Stimulated activated CD4-positive, alpha-beta T cell treated with anti-CD3 and anti-CD28 coated beads, Interleukin-1b, Interleukin-23, amount 100 ng/mL, for 4 hours (primary cell): Measurements from ENCODE around the gene KRTAP10-12.

ENCODE experiments used
- DNase-seq, 2 donors: peaks; one replicate each; pipeline ENCODE4 v3.0.0-alpha.2; 2020; ENCODE audit warnings: low read depth in 2 of 2

KRTAP10-12 gene

DNA sequence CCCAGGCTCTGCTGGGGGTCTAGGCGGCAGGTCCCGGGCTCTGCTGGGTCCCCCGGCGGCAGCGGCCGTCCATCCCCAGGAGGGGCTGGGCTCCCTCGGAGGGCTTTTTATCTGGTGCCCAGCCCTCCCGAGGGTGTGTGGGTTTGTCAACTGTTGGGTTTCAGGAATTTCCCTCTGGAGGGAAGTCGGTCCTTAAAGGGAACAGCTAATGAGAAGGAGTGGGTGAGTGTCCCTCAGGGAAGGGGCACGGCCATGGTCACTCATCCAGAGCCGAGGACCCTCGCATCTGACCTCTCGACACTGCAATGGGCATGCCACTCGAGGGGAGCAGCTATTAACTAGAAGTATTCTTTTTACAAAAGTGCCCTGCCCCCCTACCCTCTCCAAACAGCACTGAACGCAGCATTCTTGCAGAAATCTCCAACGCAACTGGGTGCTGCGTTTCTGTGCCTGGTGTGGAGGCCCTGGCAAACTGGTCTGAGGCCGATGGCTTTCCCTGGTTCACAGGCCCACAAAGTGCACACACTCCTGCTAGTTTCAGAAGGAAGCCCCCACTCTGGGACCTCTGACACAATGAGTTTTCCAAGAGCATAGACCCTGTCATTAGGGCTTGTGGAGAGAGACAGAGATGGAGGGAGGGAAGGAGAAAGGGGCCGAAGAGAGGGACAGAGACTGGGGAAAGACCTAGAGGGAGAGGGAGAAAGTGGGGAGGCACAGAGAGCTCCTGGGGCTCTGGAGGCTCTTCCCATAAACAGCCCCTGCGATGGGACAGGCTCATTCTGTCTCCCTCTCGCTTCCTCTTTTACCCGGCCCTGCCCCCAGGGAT, 15.4 kb downstream of the KRTAP10-12 start:
- no peak for DNase-seq

DNA sequence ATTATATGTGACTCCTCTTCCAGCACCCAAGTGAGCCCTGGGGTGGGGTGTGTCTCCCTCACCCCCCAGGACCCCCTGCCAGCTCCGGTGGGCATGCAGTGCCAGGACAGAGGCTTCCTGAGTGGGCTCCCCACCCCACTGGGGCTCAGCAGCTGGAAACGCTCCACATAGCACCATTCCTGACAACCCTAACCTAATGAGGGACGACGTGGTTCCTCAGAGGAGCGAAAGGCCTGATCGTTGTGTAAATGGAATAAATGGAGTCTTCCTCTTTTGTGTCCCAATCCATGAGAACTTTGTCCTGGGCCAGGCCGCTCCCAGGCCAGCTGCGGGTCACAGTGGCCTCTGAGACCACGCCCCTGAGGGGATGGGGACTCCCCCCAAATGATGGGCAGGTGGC, 16.2 kb downstream of the KRTAP10-12 start:
- no peak for DNase-seq

DNA sequence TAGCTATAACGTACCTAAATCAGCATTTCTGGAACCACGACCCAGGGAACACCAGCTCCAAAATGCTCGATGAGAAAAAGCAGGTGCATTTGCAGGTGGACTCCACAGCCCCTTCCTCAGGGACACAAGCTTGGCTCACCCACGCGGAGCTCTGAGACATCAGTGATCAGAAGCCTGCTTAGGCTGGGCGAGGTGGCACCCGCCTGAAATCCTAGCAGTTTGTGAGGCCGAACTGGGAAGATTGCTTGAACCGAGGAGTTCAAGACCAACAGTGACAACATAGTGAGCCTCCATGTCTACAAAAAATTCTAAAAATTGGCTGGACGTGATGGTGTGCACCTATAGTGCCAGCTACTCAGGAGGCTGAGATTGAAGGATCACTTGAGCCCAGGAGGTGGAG, 16.9 kb downstream of the KRTAP10-12 start:
- DNase-seq, result no peak

DNA sequence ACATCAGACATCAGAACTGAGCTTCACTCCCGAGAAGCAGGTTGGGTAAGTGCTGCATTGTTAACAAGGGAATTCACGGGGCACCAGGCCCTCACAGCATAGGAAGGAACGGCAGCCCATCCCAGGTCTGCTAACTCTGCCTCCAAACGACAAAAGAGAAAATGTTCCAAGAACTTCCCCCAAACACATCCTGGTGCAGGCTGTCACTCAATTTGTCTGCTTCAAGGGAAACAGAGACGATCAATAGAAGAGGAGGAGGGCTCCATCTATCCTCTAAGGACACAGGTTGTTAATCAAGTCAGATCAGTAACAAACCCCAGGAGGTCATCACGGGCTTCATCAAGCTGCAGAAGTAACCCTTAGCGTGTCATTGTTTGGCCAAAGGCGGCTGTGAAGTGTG, 17.9 kb downstream of the KRTAP10-12 start:
- no peak for DNase-seq

DNA sequence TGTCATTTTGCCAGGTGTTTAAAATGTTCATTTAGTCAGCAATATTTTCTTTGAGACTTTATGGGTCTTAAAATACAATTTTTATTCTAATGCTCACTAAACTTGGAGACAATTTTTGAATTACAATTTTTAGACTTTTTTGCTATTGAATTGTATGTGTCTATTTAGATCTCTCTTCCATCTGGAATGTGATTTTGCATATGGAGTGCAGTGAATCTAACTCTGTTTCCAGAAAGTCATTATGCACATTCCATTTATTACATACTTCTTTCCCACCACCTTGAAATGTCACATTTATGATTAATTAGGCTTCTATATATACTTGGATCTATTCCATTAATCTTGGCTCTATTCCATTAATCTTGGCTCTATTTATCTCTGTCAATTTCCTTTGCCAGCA, 20.0 kb downstream of the KRTAP10-12 start:
- DNase-seq, result no peak

DNA sequence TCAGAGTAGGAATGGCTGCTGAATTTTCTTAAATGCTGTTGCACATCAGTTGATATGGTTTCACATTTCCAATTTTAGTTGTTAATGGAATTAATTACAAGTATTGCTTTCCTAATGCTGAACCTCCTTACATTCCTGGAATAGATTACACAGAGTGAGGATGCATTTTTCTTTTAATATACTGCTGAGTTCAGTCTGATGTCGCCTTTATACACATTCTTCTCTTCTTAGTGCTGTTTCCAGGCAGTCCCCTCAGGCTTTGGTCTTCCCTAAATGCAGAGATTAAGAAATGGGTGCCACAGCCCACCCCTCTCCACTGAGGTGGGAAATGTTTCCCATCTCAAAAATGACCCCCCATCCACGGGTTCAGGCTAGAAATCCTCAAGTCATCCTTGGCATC, 21.1 kb downstream of the KRTAP10-12 start:
- no peak for DNase-seq

DNA sequence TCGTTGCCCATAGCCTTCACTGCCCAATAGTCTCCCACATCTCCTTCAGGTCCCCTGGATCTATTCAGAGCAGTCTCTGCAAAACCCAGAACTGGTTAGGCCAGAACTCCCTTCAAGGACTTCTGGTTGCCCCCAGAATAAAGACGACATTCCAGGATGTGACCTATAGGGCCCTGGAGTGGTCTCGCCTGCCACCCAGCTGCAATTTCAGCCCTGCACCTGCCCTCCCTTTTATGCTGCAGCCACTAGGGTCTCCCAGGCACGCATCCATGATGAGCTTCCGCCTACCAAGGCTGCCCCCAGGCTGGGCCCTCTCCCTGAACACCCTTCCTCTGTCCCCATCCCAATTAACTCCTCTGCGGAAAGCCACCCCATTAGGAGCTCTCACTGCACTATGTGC, 21.6 kb downstream of the KRTAP10-12 start:
- no peak for DNase-seq

DNA sequence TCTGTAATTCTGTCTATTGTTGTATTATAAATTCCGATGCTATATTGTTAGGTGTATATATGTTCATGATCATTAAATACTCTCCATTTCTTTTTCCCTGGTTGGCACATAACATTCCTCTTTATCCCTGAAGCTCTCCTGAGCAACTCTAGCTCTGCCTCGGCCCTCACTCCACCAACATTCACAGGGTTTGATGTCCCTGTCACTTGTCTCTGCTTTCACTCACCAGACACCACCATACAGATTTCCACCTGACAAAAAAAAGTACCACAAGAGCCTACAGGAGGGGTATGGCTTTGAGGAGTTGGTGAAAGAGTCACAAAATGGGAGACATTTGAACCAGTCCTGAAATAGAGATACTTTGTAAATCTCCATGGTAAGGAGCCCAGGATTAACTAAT, 23.2 kb downstream of the KRTAP10-12 start:
- DNase-seq, result no peak

DNA sequence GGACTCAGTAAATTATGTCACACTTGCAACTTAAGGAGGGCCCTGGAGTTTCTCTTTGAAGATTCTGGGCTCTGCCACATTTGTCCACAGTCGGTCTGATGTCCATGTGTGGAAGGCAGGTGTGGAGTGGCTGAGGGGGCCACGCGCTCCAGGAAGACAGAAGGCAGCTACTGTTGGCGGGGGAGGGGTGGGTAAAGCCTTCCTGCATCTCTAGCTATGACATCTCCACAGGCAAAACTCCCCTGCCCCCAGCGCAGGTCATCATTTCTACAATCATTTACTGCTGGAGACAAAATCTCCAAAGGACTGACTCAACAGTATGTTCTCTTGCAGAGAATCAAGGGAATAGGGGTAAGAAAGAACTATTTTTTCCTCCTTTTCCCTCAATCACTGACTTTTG, 25.8 kb downstream of the KRTAP10-12 start:
- no peak for DNase-seq

DNA sequence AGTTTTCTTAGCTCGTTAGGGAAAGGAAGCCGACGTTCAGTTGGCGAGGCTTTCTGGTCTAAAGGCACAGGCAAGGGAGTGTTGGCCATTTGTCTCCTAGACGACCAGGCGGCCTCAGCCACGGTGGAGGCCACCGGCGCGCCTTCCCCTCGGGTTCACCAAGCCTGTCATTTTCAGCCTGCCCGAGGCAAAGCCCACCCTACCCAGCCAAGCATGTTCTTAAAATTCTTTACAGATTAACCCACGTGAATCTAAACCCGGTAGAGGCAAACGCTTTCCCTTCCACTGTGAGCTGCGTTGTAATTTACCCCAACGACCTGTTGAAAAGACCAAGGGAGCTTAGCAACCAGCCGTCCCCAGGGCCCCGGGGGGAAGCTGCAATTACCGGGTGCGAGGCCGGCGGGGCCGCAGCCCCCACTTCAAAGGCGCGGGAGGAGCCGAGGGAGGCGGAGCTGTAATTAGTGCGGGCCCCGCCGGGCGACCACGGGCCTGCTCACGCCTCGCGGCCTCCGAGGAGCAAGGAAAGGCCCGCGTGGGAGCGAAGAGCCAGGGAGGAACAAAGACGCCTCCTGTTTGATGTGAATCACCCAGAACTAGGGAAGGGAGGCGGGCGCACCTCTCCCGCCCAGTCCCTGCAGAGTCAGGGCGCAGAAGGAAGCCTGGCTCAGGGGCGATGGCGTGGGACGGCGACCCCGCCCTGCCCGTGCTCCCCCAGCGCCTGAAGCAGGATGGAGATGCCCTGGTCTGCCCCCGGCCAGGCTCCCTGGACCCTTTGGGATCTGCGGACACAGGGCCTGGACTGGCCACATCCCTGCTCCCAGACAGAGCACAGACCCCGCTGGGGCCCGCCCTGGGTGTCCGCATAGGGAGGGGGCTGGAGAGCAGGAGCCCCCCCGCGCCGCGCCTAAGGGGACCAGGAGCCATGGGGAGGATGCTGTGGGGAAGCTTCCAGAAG, 26.5 kb downstream of the KRTAP10-12 start:
- DNase-seq, result no peak

DNA sequence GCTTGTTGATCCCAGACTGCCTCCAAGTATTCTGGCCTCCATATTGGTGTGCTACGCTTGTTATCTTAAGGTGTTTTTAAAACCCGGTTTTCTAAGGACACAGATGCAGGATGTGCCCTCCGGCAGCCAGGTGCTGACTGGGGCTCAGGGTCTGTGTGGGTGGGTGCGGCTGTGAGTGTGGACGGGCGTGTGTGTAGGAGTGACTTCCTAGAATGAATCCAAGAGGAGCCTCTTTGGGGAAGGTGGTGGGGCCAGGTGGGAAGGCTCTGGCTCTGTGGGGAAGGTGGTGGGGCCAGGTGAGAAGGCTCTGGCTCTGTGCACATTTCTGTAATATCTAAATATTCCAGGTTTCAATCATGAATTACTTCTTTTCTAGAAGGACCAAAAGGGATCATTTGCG, 27.2 kb downstream of the KRTAP10-12 start:
- no peak for DNase-seq

DNA sequence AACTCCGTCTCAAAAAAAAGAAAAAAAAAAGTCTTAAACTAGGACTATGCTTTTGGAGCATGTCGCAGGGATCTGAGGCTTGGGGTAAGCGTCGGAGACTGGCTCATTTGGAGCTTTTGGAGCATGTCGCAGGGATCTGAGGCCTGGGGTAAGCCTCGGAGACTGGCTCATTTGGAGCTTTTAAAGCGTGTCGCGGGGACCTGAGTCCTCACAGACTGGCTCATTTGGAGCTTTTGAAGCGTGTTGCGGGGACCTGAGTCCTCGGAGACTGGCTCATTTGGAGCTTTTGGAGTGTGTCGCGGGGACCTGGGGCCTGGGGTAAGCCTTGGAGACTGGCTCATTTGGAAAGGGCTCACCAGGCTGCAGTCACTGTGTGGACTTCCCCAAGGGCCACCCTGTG, 28.0 kb downstream of the KRTAP10-12 start:
- no peak for DNase-seq

DNA sequence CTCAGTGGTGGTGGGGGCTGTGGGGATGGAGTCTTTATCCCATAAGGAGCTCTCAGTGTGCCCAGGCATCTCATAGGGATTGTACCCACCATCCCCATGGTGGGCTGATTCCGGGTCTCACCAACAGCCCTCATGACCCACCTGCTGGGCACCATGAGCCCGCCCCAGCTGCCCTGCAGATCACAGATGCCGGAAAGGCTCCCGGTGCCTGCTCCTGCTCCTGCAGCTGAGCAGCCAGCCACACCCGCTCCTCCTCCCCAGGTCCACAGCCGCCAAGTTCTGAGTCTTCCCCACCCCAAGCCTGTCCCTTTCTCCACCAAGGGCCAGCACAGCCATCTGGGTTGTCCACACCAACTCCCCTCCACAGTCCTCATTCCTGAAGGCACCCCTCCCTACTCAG, 29.9 kb downstream of the KRTAP10-12 start:
- DNase-seq, result no peak

DNA sequence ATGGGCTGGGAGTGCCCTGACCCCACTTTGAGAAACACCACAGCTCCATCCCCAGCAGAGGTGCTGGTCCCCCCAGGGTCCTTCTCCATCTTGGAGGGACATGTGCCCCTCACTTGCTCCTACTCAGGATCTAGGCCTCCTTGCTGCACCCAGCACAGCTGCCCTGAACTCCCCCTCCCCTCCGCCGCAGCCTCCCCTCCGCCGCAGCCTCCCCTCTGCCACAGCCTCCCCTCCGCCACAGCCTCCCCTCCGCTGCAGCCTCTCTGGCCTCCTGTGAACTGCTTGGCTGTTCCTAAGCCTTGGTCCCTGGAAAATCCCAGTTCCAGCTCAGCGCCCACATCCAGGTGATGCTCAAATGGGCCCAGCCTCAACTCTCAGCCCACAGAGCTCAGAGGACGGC, 30.3 kb downstream of the KRTAP10-12 start:
- DNase-seq, result no peak

DNA sequence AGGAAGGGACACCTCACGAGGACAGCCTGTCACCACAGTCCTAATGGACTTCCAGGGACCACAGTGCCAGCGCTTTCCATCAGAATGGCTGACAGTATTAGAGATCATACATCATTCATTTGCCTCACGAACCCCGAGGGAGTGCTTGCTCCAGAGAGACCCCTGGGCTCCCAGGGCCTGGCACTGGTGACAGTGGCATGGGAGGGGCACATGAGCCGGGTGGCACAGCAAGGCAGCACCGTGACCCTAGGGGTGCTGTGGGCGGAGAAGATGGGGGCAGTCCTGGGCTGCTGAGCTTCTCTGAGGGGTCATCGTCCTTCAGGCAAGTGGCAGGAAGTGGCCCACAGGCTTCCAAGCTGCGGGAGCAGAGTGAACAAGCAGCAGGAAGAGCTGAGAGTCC, 30.8 kb downstream of the KRTAP10-12 start:
- DNase-seq, result no peak

DNA sequence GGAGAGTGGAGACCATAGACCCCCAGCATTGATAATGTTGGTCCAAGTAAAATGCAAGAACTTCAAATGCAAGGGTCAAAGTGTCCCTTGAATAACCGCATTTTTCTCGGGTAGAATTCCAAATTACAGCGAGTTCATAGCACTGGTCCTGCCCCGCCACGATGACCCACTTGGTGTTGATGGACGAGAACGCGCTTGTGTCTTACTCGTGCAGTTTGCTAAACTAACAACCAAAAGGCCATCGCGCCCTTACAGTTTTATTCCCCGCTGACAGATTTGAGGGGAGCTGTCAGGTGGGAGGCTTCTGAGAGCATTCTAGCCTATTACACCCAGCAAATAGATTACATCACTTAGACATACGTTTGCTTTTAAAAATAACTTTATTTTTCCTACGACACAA, 31.7 kb downstream of the KRTAP10-12 start:
- no peak for DNase-seq

DNA sequence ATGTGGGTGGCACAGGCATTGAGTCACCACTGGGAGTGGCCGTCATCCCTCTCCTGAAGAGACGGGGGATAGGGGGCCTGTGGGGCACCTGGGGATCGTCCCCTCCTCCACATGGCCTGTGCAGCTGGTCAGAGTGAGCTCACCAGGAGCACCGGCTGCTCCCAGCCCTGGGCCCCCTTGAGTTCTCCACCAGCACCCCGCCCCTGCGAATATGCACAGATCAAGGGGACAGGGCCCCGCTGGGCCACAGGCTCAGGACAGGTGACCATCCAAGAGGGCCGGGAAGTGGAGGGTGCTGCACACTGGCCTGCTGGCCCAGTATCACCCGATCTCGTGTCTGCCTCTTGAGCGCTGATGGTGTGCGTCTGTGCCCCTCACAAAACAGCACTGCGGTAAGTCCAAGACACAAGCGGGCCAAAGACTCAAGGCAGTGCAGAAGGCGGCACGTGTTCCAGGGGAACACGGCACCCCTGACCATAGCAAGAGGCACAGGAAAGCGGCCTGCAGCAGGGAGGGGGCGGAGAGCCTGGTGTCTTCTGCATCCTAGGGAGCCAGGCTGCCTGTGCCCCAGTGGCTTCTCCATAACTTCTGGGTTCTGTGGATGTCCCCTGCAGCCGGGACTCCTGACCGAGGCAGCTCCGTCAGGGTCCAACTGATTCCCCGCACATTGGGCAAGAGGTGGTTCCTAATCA, 32.5 kb downstream of the KRTAP10-12 start:
- DNase-seq, result no peak

DNA sequence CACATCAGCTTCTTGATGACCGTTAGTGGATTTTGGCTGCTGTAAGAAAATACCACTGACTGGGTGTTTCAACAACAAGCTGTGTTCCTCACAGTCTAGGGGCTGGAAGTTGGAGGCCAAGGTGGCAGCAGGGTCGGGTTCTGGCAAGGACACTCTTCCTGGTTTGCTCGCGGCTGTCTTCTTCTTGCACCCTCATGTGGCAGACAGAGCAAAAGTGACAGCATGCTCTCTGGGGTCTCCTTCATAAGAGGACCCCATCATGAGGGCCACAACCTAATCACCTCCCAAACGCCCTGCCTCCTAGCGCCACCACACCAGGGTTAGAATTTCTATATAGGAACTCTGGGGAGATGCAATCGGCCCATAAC, 33.0 kb downstream of the KRTAP10-12 start:
- DNase-seq, result no peak

DNA sequence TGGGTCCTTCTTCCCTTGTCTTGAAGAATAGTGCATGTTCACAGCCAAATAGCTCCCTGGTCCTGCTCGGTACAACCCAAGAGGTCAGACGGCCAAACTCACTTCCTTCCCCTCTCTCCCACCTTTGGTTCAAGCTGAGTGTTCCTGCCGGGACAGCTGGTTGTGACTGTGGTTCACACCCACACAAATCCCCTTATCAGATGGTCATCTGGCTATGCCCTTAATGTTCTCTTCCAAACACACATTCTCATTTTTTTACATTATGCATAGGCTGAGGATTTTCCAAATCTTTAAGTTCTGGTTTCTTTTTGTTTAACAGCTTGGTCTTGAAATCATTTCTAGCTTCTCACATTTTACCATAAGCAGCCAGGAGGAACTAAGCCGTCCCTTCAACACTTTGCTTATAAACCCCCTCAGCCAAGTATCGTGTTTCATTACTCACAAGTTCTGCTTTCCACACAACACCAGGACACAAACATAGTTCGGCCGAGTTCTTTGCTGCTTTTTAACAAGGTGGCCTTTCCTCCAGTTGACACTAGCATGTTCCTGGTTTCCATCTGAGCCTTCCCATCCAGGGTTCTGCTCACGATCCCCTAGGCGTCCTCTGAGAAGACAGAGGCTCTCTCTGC, 34.1 kb downstream of the KRTAP10-12 start:
- no peak for DNase-seq

DNA sequence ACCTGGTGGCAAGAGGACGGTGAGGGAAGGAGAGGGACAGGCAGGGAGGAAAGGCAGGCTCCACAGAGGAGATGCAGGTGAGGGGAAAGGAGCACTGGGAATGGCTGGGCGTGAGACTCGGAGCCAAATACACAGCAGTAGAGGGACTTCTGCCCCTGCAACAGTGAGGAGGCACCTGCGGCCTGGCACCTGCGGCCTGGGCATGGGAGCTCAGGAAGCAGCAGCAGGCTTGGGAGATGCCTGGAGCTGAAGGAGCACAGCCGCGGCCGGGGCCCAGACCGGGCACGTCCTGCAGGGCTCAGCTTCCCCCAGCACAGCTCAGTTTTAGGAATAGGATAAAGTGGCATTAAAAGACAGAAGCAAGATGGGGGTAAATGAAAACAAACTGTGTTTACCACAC, 35.3 kb downstream of the KRTAP10-12 start:
- DNase-seq, result no peak

DNA sequence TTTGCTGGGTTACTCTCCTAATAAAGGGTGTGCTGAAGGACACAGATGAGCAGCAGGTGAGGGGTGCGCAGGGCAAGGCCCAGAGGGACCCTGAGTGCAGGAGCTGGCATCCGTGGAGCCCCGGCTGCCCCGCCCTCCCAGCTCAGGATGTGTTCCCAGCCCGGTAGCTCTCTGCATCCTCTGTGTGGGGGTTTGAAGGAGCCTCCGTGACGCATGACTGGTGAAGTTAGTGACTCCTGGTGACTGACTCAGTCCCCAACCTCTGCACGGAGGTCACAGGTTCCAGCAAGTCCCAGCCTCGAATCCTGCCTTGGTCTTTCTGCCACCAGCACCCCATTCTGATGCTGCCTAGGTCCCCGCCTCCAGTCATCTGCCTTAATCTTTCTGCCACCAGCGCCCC, 36.0 kb downstream of the KRTAP10-12 start:
- DNase-seq, result no peak
